Dedifferentiated amniotic fluid mesenchymal stem cell (primary cell): ENCODE measurements around the gene BHLHA15.
A peak's percentile ranks its signal among the peaks of the same experiment; 100 is the strongest.

Experiments
- DNase-seq: peaks from one replicate; pipeline ENCODE4 v3.0.0-alpha.2; 2016; ENCODE audit errors: extremely low spot score

Gene BHLHA15

DNA sequence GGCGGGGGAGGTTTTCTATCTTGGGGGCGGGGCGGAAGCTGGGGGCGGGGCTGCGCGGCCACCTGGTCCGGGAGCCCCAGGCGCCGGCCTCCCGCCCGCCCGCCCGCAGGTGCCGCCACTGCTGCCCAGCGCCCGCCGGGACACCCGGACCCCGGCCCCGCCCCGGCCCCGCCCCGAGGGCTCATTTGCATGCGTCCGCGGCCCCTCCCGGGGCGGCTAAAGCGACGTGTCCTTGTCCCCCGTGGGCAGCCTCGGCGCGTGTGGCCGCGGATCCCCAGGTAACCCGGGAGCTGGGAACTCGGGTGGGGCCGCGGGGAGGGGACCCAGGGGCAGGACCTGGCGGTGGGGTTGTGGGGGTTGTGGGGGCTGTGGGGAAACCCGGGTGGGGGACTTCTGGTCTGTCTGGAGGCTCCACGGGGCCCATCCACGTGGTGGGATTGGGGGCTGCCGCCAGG is at the start of gene BHLHA15:
Gene BHLHA15 (plus strand): TSS at position 219 of the 455 bp plus-strand sequence. CDS start 871 bp downstream, outside the sequence.
- DNase-seq = no peak

DNA sequence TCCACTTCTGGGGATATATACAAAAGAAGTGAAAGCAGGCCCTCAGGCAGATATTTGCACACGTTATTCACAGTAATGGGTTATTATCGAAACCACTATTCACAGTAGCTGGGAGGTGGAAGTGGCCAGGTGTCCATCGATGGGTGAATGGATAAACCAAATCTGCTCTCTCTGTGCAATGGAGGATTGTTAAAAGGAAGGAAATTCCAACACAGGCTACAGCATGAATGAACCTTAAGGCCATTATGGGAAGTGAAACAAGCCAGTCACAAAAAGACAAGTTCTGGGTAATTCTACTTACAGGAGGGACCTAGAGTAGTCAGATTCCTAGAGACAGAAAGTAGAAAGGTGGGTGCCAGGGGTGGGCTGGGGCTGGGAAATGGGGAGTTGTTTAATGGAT is 48.5 kb upstream of the BHLHA15 start:
- DNase-seq = no peak

DNA sequence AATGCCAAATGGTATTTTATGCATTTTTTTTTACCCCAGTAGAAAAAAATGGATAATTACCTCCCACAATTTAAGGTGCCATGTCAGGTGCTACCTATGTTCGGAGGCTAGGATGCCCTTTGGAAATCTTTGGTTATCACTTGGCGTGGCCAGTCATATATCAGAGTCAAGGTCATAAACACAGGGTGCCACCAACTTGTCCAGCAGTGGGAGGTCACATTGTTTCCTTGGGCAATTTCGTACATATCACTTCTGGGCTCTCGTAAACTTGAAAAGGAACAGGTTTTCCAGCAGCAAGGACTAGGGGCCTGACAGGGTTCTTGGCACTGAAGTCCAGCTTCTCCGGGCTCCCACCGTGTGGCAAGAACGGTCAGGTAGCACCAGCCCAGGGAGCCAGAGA is 48.0 kb upstream of the BHLHA15 start:
- no peak for DNase-seq

DNA sequence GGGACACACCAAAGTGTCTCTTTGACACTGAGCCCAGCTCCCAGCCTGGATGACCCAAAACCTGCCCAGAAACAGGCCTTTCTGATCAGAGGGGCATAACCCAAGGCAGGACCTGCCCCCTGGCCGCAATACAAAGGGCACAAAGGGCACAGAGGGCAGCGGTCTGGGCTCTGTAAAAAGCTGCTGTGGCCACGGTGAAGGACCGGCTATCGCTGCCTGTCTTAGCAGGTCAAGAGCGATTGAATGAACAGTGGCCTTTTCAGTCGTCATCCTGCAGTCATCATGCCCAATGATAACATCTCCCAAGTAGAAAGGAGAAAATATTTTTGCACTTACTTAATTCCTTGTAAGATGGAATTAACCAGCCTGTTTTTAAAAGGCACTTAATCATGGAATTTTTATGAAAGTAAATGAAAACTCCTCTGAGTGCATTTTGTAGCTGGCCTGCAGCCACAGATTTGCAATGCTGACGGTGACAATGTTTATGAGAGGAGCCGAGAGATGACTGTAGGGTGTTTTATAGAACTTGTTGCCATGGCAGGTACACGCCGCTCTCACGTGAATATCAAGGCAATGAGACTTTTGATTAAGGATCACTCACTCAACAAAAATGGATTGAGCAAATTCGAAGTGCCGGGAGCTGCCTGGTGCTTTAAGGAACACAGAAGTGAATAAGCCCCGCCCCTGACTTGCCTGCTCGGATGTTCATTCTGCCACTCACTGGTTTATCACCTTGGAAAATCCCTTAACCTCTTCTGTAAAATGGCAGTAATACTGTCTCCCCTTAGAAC is 47.3 kb upstream of the BHLHA15 start:
- DNase-seq = no peak

DNA sequence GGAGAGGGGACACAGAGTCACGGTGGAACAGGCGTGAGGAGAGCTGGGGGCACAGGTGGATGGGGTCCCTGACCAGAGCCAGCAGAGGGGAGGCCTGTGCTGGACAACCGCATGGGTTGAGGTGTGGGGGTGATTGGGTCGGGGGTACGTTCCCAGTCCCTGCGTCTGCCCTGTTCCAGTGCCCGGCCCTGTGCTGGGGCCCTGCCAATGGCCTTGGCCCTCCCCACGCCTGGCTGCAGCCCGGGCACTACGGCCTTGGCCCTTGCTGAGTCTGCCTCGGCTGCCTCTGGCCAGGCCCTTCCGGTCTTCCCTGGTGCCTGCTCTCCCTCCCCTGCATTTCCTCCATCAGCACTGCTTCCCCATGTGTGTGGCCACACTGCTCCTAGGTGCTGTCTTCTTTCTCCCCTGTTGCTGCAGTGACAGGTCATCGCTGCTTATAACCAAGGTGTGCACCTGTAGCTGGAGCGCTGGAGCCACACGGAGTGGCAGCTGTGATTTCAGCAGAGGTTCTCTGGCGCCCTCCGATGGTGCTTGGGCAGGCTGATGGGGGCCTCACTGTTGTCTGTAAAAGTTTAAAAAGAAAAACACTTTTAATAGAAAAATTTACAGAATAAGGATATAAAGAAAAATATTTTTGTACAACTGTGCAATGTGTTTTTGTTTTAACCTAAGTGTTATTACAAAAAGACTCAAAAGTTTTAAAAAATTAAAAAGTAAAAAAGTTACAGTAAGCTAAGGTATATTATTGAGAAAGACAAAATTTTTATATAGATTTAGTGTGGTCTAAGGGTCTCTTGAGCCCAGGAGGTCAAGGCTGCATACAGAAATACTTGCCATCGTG is 45.2 kb upstream of the BHLHA15 start:
- no peak for DNase-seq

DNA sequence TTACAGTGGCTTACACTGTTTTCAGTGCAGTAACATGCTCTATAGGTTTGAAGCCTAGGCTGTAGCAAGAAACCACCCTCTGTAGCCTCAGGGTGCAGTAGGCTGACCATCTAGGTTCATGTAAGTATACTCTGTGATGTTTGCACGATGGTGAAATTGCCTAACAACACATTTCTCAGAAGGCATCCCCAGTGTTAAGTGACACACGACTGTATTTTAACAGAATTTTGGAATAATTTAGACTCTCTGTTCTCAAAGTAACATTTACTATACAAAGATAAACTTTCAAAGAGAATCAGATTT is 44.6 kb upstream of the BHLHA15 start:
- DNase-seq = no peak

DNA sequence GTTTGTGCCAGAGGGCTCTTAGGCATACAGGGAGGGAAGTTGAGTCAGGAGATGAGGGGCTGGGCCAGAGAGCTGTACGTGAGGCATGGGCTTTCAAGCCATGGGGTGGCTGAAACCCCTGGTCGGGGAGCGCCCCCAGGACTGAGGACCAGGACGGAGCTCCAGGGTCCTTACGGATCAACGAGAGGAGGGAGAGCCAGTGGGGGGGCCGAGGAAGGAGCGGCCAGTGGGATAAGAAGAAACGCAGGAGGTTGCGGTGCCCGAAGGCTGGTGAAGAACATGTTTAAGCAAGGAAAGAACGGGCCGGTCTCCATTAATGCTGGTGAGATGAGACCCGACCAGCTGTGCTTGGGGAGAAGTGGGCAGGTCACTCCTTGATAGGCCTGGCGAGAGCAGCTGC is 43.6 kb upstream of the BHLHA15 start:
- DNase-seq = no peak

DNA sequence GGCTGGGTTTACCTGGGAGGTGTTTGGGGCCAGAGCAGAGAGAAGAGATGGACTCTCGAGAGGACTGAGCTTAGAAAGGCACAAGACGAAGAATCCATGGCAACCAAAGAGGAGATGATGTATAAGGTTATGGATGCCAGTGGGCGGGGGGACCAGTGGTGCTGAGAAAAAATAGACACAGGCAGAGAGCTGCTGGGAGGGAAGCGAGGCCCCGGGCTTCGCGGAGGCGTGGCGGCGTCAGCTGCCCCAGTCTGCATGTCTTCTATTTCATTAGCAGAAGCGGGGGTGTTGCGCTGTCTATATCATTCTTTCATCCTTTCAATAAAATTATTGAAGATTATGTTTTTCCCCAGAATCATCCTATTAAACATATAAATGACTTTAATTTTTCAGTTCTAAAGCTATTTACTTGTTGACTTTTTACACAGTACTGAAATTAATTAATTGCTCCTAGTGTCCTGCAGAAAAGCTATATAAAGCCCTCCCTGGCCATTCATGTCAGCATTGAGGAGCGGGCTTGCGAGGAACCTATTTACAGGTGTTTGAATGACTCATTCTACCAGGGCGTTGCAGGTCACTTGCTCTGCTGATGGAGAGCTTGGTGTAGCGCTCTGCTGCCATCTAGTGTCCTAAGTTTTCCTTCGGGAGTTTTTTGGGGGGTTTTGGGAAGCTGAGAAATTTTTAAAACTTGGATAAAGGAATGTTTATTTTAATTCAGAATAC is 42.9 kb upstream of the BHLHA15 start:
- DNase-seq = peak; percentile 53

DNA sequence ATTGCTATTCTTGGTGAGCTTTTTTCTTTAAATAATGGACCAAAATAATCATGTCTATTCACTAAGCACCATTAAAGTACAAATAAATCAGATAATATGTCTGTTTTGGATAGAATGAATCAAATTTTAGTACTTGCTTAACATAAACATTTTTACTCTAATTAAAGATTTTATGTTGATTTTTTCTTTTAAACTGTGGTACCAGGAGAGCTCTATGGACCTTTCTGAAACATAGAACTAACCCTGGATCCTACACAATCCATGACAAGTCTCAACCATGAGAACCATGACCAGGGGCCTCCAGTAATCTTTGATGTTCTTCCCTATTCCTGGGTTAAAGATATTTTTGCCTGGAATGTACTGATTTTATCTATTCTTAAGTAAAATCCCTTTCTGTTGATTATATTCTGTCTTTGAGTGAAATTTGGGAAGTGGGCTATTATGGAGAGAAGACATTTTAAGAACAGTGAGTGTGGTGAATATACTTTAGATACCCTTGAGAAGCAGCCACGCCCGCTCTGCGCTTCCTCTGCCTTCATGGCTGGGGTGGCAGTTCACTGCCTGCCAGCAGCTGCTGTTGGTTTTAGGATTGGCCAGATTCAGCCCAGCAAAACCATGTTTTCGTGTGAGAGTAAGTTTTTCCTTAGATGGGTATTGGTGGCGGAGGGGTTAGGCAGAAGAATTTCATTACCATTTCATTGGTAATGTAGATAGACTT is 42.2 kb upstream of the BHLHA15 start:
- no peak for DNase-seq

DNA sequence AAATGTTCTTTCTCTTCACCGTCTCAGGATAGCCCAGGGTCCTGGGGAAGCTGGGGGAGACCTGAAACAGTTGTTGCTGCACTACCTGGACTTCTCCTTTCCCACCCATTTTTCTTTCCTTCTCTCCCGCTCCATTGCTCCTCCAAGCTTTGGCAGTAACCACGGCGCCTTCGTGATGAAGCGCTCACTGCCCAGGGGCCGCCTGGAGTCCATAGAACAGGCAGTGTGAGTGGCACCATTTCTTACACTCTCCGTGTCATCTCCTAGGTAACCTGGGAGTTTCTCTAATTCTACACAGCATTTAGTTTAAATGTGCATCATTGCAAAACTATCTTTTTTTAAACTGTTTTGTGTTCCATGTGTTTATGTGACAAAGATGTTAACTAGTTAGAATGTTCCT is 40.3 kb upstream of the BHLHA15 start:
- no peak for DNase-seq

DNA sequence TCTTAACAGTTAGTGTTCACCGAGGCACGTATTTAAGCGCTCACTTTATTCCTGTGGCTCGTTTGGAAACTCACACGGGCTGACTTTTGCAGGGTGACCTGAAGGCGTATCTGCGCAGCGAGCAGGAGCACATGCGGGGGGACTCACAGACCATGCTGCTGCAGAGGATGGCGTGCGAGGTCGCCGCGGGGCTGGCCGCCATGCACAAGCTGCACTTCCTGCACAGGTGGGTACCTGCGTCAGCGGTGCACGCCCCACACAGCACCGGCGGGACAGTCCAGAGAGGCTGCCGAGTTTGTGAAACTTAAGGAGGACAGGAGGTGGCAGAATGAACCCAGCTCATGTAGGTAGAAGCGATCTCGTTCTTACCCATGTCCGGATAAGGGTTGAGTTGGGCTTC is 39.8 kb upstream of the BHLHA15 start:
- no peak for DNase-seq

DNA sequence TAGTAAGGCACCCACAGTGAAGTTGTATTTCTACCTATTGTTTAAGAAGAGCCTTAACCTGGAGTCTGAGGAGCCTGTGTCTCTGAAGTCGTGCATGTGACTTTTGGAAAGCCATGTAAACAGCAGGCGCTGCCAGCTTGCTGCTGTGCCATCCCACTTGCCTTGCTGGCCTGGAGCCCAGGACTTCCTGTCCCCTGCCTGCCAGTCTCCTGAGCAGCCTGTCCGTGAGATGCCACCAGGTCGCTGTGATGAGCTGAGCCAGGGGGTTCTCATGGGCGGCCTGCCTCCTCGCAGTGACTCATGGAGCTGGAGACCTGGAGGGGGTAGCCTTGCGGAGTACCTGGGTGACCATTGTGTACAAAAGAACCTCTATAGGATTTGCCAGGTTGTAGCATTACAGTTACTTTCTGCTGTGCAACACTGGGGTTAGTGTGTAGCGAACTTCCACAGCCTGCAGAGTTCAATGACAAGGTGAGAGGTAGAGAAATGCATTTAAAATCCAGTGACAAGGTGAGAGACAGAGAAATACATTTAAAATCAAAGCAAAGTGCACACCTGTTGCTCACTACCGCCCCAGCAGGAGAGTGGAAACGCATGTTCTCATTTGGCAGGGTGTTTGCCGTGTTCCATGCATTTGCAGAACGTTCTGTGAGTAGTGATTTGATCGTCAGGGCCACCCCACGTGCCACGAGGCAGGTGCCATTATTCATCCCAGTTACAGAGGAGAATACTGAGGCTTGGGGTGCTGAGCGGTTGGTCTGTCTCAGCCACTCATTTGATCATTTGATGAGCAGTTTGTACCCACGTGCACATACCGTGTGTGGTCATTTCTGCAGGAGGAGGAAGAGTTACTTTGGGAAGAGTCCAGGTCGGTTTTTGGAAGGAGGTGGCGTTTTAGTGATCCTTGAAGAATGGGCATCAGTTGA is 36.6 kb upstream of the BHLHA15 start:
- no peak for DNase-seq

DNA sequence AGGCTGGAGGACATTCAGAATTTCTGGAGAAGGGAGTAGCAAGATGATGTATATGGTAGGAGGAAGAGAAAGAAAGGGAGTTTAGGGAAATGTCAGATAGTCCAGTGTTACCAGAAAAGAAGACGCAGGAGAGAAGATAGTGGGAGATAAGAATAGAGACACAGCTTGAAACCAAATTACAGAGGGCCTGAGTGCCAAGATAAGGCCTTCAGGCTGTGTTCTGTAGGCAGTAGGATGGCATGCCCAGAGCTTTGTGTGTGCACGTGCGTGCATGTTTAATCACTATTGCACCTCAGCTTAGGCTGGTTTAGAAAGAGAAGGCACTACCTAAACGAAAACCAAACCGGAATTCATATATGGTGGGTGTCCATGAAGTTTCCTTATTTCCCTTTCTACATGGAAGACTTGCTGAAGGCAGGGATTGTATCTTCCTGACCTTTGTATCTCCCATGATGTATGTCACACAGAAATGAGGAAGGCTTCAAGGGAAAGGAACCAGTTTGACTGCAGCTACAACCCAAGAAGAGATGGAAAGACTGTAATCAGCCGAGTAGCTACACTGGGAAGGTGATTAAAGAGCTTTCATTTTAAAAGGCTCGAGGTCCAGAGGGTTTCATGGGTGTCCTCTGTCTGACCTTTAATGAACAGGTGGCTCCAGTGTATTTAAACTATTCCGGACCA is 35.8 kb upstream of the BHLHA15 start:
- no peak for DNase-seq

DNA sequence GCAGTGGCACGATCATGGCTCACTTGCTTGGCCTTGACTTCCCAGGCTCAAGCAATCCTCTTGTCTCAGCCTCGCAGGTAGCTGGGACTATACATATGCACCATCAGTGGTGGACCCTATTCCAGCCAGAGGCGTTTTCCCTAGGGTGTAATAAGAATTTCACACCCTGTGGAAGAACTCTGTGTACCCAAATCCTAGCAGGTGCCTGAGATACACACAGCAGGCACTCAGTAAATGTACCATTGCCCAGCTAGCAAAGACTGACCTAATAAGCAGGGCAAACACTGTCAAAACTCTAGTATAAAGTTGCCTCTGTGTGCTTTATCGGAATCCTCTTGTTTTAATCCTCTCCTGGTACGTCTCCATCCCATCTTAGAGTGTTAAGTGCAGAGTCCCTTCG is 33.7 kb upstream of the BHLHA15 start:
- DNase-seq = no peak

DNA sequence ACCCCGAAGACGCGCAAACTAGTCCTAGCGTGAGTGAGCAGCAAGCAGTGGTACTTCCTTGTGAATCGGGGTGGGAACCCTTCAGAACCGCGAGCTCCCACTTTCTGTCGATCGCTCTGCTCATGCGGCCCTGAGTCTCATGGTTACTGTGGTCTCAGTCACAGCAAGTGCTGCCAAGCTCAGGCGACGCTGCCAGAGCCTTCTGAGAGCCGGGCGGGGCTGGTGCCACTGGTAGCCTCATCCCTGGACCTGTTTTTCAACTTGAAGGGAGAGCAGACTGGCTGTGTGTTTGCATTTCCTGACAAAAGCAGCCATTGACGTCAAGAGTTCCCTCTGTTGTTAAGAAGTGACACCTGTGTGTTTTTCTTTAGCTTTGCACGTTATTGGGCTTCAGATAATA is 32.9 kb upstream of the BHLHA15 start:
- no peak for DNase-seq

DNA sequence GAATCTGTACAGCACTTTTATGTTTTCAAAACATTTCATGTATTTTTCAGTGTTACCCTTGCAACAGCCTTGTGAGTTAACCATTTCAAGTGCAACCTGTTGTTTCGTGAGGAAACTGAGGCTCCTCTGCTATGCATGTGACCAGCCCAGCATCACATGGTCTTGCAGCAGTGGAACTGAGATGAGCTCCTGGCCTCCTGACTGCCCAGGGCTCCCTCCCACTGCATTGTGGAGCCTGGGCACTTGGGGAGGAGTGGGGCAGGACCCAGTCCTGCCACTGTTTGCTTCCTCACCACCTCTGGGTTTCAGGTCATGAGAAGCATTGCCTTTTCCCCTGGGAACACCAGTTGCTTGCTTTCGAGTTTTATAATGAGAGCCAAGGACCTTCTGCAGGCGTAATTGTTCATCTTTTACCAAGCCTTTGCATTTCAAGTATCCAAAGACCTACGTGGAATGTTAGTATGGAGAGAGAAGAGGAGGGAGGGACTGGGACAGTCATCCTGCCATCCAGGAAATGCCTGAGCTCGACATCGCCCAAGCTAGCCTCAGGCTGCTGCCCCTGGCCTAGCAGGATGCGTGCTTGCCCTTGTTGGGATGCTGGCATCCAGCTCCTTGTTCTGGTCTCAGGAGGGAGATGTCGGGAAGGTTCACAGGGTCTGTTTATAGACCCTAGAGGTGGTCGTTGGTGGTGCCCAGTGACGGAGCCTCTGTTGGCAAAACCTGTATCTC is 32.3 kb upstream of the BHLHA15 start:
- DNase-seq = no peak

DNA sequence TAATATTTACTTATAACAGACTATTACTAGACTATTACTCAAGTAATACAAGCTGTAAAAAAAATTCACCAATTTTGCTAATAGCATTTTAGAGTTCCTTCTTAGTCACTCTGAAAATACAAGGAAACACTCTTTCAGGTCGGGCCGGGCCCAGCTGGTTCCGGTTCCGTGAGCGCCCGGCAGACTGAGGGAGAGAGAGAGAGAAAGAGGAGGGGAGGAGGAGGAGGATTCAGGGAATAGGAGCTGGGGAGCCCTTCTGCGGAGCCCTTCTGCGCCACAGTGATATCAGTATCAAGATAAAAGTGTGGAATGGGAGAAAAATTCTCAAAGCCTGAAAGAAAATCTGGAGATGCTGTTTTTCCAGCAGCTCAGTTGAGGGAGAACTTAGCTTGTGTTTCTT is 30.5 kb upstream of the BHLHA15 start:
- DNase-seq = no peak

DNA sequence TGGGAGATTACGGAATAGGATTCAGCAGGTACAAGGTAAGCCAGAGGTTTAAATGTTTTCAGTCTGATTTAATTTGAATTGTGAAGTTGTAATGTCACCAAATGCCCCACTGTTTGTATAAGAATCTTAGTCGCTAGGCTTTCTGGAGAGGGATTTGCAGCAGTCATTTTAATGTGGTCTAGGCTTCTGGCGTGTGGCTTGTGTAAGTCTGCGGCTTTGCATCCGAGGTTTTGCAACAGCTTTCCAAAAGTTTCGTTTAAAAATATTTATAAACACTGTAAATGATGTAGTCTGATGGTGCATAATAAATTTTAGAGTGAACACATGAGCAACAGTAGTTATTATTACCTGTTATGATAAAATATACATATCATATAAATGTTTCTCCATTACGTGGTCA is 26.1 kb upstream of the BHLHA15 start:
- no peak for DNase-seq

DNA sequence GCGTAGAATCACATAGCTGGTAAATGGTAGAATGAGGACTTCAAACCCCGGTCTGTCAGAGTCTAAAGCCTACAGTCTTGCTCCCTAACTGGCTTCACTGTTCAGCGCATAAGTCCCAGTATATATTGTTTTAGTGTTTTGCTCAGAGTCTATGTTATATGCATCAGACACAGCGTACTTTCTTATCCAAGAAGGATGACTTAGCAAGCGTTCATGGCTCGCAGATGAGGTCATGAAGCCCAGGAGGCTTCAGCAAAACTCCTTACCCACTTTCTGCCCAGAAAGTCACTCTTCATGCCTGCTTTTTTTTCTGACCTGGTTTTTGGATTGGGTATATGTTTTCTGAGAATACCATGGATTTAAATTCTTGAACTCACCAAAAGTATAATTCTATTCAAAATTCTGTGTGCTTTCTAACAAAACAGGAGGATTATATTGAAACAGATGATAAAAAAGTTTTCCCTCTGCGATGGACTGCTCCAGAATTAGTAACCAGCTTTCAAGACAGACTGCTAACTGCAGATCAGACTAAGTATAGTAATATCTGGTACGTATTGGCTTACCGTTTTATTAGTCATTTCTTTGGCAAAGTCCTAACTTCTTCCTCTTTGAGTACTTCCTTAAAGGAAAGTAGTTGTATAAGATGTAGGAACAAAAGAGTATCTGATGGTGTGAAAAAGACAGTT is 24.6 kb upstream of the BHLHA15 start:
- no peak for DNase-seq
